ENCODE results near the gene C17orf107. TPM values are rescaled to one million over a fixed set of nuclear protein-coding genes. Genes with fewer than 3 reads are reported as not detected.

Gene C17orf107
- total and polyA plus RNA-seq, 2 of the 13 experiments (the other 11 are each of a cell fraction or from before 2014, with no cell fraction given): 0.20 to 0.59 TPM

GRCh38 chr17:4950075-4950745 is 50.9 kb downstream of the C17orf107 start (continued):
- TF ChIP-seq DZIP1 (CRISPR knock-in tag; IDR thresholded peaks at IDR 0.05): 0 out of 2 replicates have a peak, but pooled peaks have one; percentile 22
- 0 out of 2 replicates have a peak, but pooled peaks have one; percentile 45 for TF ChIP-seq NFATC3 (CRISPR knock-in tag; IDR thresholded peaks at IDR 0.05)
- TF ChIP-seq SSRP1 (CRISPR knock-in tag; IDR thresholded peaks at IDR 0.05): no peak
- no peak for TF ChIP-seq ZNF576 (CRISPR knock-in tag; IDR thresholded peaks at IDR 0.05)
- 0 out of 2 replicates have a peak, but pooled peaks have one; percentile 6 for TF ChIP-seq ZNF232 (CRISPR knock-in tag; IDR thresholded peaks at IDR 0.05; ENCODE audit: borderline replicate concordance)
- no peak for TF ChIP-seq ZNF354B (CRISPR knock-in tag; IDR thresholded peaks at IDR 0.05)
- TF ChIP-seq ZBTB39 (CRISPR knock-in tag; IDR thresholded peaks at IDR 0.05): peak; percentile 54; the same call in 1 of the 2 replicates
- TF ChIP-seq ZNF781 (CRISPR knock-in tag; IDR thresholded peaks at IDR 0.05; ENCODE audit: borderline replicate concordance, not compliant biosample characterization): no peak
- no peak for TF ChIP-seq BORCS8-MEF2B (CRISPR knock-in tag; IDR thresholded peaks at IDR 0.05)
- peak; percentile 49 for TF ChIP-seq KDM5B (CRISPR knock-in tag; IDR thresholded peaks at IDR 0.05; ENCODE audit: borderline replicate concordance)
- TF ChIP-seq NFYC (CRISPR knock-in tag; IDR thresholded peaks at IDR 0.05): no peak
- 0 out of 2 replicates have a peak, but pooled peaks have one; percentile 1 for TF ChIP-seq MLX (CRISPR knock-in tag; IDR thresholded peaks at IDR 0.05)
- no peak for TF ChIP-seq MXD3 (CRISPR knock-in tag; IDR thresholded peaks at IDR 0.05)
- TF ChIP-seq ZNF335 (CRISPR knock-in tag; IDR thresholded peaks at IDR 0.05): peak; percentile 13; the same call in 1 of the 2 replicates
- no peak for TF ChIP-seq ZNF512B (CRISPR knock-in tag; IDR thresholded peaks at IDR 0.05; ENCODE audit: borderline replicate concordance)
- no peak for TF ChIP-seq TBP (CRISPR knock-in tag; IDR thresholded peaks at IDR 0.05)
- no peak for TF ChIP-seq FIP1L1 (IDR thresholded peaks at IDR 0.05; ENCODE audit: borderline replicate concordance, insufficient read depth, low read depth, low read length)
- no peak; the same call in 1 of the 2 replicates for TF ChIP-seq RELA (CRISPR knock-in tag; IDR thresholded peaks at IDR 0.05)

All from HepG2 (cell line).